Astrocyte of the cerebellum (primary cell): ENCODE data around the gene KCNG4.

Source experiments
- DNase-seq: peaks from one replicate; pipeline ENCODE4 v3.0.0-alpha.2; 2011; ENCODE audit warnings: low read depth
- H3K4me3 ChIP-seq: 2 replicates; pipeline ENCODE4 v1.5.1; 2011; ENCODE audit warnings: mild to moderate bottlenecking, low read depth, low read length, moderate library complexity
- CTCF ChIP-seq: IDR thresholded peaks from 2 replicates; pipeline ENCODE4 v1.5.1; 2012; ENCODE audit warnings: low read length, low read depth, moderate library complexity, mild to moderate bottlenecking; ENCODE audit errors: missing control alignments
- in situ Hi-C: cut with HindIII; loops from 2 replicates; pipeline ENCODE4 v1.10.0; 2017; ENCODE audit warnings: low sequenced_read_pairs

KCNG4 gene

GRCh38 chr16:84252184-84252583 lies 12.4 kb upstream of the KCNG4 start:
- DNase-seq, result no peak
- in situ Hi-C loops, result no loop called here
- no peak overlapping the region for H3K4me3 ChIP-seq
- TF ChIP-seq CTCF, result no peak

- no peak for TF ChIP-seq CTCF
- in situ Hi-C loops, result no loop called here
- H3K4me3 ChIP-seq, result no peak overlapping the region
- no peak for DNase-seq
These were observed 8.0 kb upstream of the KCNG4 start for GRCh38 chr16:84247844-84248243.

GRCh38 chr16:84247331-84247730 lies 7.5 kb upstream of the KCNG4 start:
- in situ Hi-C loops, result no loop called here

GRCh38 chr16:84246679-84247077 lies 6.9 kb upstream of the KCNG4 start:
- no peak for TF ChIP-seq CTCF
- in situ Hi-C loops, result no loop called here
- H3K4me3 ChIP-seq, result no peak overlapping the region

More at GRCh38 chr16:84247331-84247730, 7.5 kb upstream of the KCNG4 start:
- TF ChIP-seq CTCF, result no peak
- no peak for DNase-seq
- no peak overlapping the region for H3K4me3 ChIP-seq

GRCh38 chr16:84245956-84246678 lies 6.3 kb upstream of the KCNG4 start:
- TF ChIP-seq CTCF, result no peak
- no peak overlapping the region for H3K4me3 ChIP-seq
- in situ Hi-C loops, result no loop called here
- no peak for DNase-seq

More at GRCh38 chr16:84246679-84247077, 6.9 kb upstream of the KCNG4 start:
- no peak for DNase-seq

- in situ Hi-C loops, result no loop called here
- TF ChIP-seq CTCF, result no peak
These were observed 4.9 kb upstream of the KCNG4 start for GRCh38 chr16:84244728-84245127.

More at GRCh38 chr16:84244728-84245127, 4.9 kb upstream of the KCNG4 start:
- no peak overlapping the region for H3K4me3 ChIP-seq
- no peak for DNase-seq
